Inflammatory macrophage (primary cell): ENCODE data around the gene PHF23.

Experiments used
- DNase-seq, 2 donors: peaks; one replicate each; pipeline ENCODE4 v3.0.0-alpha.2; 2020 to 2022

PHF23 gene

GRCh38 chr17:7203391-7203790, 35.9 kb downstream of the PHF23 start:
- DNase-seq: no peak

GRCh38 chr17:7196651-7197401, 42.4 kb downstream of the PHF23 start:
- DNase-seq: no peak

- no peak for DNase-seq
Measured at GRCh38 chr17:7195971-7196370, 43.3 kb downstream of the PHF23 start.

GRCh38 chr17:7192271-7192937, 46.9 kb downstream of the PHF23 start:
- DNase-seq: no peak

- DNase-seq: peak in 1 of 2 donors; percentile 22
Measured at GRCh38 chr17:7191571-7192270, 47.5 kb downstream of the PHF23 start.

GRCh38 chr17:7191069-7191468, 48.2 kb downstream of the PHF23 start:
- no peak for DNase-seq

- no peak for DNase-seq
Measured at GRCh38 chr17:7190276-7190917, 48.9 kb downstream of the PHF23 start.

- DNase-seq: peak; percentile 23
Measured at GRCh38 chr17:7186241-7186640, 53.0 kb downstream of the PHF23 start.
